Ramos (cell line): ENCODE results near the gene RRBP1.

Experiments
- in situ Hi-C: fragments of 300-500 bp; cut with MboI; formaldehyde crosslinking; loops from one replicate; pipeline ENCODE4 v1.14.3; 2022; ENCODE audit warnings: low sequenced_read_pairs; ENCODE audit not compliant: unreplicated experiment

The RRBP1 gene

GRCh38 chr20:17683218-17684076, 1.4 kb upstream of the RRBP1 start:
- in situ Hi-C loops: no loop called here

- in situ Hi-C loops: no loop called here
Observed at GRCh38 chr20:17682889-17683198, 802 bp upstream of the RRBP1 start.

- in situ Hi-C loops: no loop called here
Observed at GRCh38 chr20:17681726-17682102, 328 bp downstream of the RRBP1 start.

- in situ Hi-C loops: no loop called here
Observed at GRCh38 chr20:17680836-17681725, 961 bp downstream of the RRBP1 start.

GRCh38 chr20:17679941-17680835, 1.9 kb downstream of the RRBP1 start:
- in situ Hi-C loops: loop anchor here (5.0 to 10.0 kb wide), 2 partner anchors 217 to 315 kb away; no protein-coding TSS in a partner anchor

GRCh38 chr20:17678886-17679285, 3.2 kb downstream of the RRBP1 start:
- in situ Hi-C loops: loop anchor here (5.0 to 10.0 kb wide), 2 partner anchors 218 to 316 kb away; no protein-coding TSS in a partner anchor

- in situ Hi-C loops: loop anchor here (5.0 to 10.0 kb wide), 2 partner anchors 219 to 317 kb away; no protein-coding TSS in a partner anchor
Observed at GRCh38 chr20:17678295-17678694, 3.7 kb downstream of the RRBP1 start.

GRCh38 chr20:17676942-17677341, 5.1 kb downstream of the RRBP1 start:
- in situ Hi-C loops: loop anchor here (5.0 to 10.0 kb wide), 2 partner anchors 220 to 318 kb away; no protein-coding TSS in a partner anchor

GRCh38 chr20:17676378-17676759, 5.7 kb downstream of the RRBP1 start:
- in situ Hi-C loops: loop anchor here (5.0 to 10.0 kb wide), 2 partner anchors 221 to 318 kb away; no protein-coding TSS in a partner anchor

GRCh38 chr20:17675519-17676377, 6.3 kb downstream of the RRBP1 start:
- in situ Hi-C loops: loop anchor here (5.0 to 10.0 kb wide), 2 partner anchors 222 to 319 kb away; no protein-coding TSS in a partner anchor

GRCh38 chr20:17674722-17675518, 7.1 kb downstream of the RRBP1 start:
- in situ Hi-C loops: loop anchor here (5.0 to 10.0 kb wide), 2 partner anchors 222 to 320 kb away; no protein-coding TSS in a partner anchor

- in situ Hi-C loops: loop anchor here (10.0 kb wide), 1 partner anchor 322 kb away; no protein-coding TSS in a partner anchor
Observed at GRCh38 chr20:17673084-17673483, 9.0 kb downstream of the RRBP1 start.

GRCh38 chr20:17671565-17671964, 10.5 kb downstream of the RRBP1 start:
- in situ Hi-C loops: loop anchor here (10.0 kb wide), 1 partner anchor 323 kb away; no protein-coding TSS in a partner anchor

- in situ Hi-C loops: loop anchor here (10.0 kb wide), 1 partner anchor 324 kb away; no protein-coding TSS in a partner anchor
Observed at GRCh38 chr20:17671011-17671410, 11.0 kb downstream of the RRBP1 start.

- in situ Hi-C loops: no loop called here
Observed at GRCh38 chr20:17669306-17669931, 12.6 kb downstream of the RRBP1 start.

- in situ Hi-C loops: no loop called here
Observed at GRCh38 chr20:17668432-17668831, 13.6 kb downstream of the RRBP1 start.

- in situ Hi-C loops: no loop called here
Observed at GRCh38 chr20:17667445-17667844, 14.6 kb downstream of the RRBP1 start.
